Stimulated activated CD4-positive, alpha-beta T cell treated with anti-CD3 and anti-CD28 coated beads, Interleukin-4, amount 100 ng/mL, for 24 hours (primary cell): ENCODE measurements around the gene GLRX3.

Experiments used
- DNase-seq: peaks from one replicate; pipeline ENCODE4 v3.0.0-alpha.2; 2020

Gene GLRX3

DNA sequence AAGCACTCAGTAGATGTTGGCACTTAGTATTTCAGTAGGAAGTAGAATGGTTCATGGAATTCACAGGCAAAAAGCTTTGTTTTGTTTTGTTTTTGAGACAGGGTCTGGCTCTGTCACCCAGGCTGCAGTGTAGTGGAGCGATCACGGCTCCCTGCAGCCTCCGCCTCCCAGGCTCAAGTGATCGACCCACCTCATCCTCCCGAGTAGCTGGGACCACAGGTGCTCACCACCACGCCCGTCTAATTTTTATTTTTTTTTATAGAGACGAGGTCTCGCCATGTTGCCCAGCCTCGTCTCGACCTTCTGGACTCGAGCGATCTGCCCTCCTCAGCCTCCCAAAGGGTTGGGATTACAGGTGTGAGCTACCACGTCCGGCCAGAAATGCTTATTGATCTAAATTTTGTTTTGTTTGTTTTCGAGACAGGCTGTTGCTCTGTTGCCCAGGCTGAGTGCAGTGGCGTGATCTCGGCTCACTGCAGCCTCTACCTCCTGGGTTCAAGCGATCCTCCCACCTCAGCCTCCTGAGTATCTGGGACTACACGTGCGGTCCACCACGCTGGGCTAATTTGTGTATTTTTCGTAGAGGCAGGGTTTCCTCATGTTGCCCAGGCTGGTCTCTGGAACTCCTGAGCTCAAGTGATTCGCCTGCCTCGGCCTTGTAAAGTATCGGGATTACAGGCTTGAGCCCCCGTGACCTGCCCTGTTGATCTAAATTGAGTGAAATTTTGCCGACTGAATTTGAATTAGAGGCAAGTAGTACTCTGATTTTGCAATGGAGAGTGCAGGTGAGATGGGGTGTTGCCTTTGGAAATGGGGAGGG is 1.7 kb downstream of the GLRX3 start:
- no peak for DNase-seq

DNA sequence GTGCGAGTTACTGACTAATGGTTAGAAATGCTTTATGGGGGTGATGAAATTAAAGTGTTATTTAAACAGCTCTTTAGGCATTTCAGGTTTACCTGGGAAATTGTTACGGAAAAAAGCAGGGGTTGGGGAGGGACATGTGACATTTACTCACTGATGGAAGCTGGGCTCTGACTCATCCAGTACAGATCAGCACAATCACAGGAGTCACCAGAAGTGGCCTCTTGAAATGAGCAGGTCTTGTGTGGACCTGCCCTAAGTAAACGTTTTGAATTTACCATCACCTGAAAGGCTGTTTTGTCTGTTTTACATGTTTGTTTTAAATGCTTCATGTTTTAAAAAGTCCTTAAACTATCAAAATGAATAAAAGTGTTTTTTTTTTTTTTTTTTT is 2.3 kb downstream of the GLRX3 start:
- DNase-seq = peak; percentile 27

DNA sequence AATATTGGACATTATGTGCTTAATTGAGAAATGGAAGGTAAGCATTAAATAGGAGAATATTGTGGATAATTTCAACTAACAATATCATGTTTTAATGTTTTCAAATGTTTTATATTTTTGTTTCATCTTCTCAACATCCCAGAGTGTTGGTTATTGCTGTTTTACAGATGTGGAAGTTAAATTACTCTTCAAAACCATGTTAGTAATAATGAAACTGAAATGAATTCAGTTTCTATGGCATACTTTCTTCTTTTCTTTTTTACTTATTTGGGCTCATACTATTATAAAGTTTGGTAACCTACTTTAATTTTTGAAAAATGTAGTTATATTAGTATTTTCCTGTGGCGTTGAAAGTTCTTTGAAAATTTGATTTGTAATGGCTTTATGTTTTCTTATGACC is 4.2 kb downstream of the GLRX3 start:
- DNase-seq = no peak

DNA sequence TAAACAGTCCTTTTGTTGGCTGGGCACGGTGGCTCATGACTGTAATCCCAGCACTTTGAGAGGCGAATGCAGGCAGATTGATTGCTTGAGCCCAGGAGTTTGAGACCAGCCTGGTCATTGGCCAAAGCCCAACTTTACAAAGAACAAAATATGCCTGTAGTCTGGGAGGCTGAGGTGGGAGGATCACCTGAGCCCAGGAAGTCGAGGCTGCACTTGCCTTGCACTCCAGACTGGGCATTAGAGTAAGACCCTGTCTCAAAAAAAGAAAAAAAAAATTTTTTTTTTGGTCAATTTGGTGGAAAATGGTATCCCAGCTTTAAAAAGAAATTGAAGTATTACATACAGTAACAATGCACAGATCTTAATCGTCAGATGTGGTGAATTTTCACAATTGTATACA is 4.8 kb downstream of the GLRX3 start:
- no peak for DNase-seq

DNA sequence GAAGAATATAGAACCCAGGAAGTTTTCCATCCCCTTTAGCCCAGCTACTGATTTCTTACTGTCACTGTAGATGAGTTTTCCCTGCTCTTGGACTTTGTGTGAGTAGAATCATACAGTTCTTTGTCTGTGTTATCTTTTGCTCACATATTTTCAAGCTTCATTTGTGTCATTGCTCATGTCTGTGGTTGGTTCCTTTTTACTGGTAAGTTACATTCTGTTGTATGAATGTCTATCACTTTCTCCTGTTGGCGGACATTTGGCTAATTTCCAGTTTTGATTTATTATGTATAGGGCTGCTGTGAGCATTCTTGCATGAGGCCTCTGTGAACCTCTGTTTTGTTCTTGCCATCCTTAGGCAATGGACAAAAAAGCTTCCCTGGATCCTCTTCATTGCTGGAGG is 5.3 kb downstream of the GLRX3 start:
- no peak for DNase-seq

DNA sequence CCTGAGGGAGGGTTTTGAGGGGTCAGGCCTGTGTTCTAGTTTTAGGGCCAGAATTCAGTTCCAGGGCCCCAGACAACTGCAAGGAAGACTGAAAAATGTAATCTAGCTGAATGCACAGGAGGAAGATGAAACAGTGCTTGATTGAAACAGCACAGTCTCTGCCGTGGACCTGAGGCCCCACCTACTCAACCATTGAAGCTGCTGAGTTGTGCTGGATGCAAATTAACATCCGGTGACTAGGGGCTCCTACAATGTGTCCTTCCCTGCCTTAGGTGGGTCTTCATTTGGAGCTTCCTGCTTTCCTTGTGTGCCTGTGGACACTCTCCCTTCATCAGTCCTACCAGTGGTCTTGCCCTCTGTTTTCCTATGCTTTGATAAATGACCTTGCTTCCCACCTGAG is 5.7 kb downstream of the GLRX3 start:
- DNase-seq = no peak

DNA sequence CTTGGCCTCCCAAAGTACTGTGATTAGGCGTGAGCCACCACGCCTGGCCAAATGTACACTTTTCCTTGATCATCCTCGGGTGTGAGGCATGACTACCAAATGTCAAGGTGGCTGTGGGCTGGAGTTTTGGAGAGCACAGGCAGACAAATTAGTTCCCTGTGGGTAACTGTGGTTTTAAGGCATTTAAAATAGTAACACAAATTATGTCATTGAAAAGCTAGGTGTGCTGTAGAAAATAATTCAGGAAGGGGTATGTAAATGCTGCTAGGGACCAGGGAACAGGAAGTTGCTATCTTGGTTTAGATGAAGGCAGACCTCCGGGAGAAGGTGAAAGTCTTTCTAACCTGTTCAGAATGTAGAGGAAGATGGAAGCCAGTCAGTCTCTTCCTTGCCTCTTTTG is 9.9 kb downstream of the GLRX3 start:
- DNase-seq = no peak

DNA sequence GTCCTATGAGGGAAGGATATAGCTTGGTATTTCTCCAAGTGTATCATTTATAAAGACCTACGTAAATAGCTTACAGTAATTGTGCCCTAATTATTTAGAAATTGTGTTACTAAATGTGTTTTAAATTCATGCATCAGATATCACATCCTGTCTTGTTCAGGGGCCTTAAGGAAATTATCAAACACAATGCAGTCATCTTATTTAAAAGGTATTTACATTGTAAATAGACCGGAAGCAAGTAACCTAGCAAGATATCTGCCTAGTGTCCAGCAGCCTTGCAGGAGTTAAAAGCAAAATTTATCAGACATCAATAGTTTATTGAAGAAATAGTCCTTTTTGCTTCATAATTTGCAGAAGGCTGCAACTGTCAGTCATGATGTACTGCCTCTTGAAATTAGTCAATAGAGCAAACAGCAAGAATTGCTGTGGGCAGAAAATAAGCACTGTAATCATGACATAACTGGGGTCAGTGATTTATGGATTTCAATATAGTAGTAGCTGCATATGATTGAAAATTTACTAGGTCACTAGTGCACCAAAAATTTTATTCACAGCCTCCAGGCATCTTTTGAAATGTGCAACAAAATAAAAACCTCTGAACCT is 23.1 kb downstream of the GLRX3 start:
- DNase-seq = no peak

DNA sequence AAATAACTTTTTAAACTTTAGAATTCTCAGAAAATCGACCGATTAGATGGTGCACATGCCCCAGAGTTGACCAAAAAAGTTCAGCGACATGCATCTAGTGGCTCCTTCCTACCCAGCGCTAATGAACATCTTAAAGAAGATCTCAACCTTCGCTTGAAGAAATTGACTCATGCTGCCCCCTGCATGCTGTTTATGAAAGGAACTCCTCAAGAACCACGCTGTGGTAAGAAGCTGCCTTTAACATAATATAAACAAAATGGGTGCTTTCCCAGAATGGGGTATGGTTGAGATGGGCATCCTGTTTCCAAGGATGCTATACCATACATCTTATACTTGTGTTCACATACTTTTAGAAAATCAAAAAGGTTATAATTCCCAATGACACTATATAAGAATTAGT is 24.6 kb downstream of the GLRX3 start:
- no peak for DNase-seq

DNA sequence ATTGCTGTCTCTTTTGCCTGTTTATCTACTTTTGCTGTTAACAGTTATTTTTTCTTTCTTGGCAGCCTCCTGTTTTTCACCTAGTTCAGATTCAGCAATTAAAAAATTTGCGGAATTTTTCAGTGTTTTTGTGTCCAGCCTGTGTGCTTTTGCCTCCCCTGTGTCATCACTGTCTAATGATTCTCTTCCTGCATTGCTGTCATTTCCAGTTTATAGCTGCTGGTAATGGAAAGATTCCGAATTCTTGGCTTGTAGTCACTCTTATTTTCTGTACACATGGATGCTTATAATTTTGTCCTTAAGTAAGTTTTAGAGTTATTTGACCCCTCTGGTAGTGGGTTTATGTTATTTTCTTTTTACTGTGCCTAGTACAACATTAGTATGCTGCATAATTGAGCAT is 25.1 kb downstream of the GLRX3 start:
- DNase-seq = no peak

DNA sequence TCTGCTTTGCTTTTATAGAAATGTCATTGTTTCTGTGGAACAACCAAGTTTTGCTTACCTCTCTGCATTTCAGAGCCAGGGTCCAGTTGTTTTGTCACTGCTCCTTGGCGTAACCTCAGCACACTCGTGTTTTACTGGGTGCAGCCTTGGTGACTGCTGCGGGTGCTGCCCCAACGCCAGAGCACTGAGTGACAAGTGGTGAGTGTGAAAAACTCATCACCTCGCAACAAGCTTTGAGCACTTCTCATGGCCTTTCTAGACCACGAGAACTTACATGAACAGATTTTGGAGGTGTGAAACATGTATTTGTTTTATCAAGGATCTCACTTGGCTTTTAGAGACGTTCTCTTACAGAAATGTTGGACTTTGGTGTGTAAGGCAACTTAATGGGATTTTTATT is 31.0 kb downstream of the GLRX3 start:
- DNase-seq = no peak

DNA sequence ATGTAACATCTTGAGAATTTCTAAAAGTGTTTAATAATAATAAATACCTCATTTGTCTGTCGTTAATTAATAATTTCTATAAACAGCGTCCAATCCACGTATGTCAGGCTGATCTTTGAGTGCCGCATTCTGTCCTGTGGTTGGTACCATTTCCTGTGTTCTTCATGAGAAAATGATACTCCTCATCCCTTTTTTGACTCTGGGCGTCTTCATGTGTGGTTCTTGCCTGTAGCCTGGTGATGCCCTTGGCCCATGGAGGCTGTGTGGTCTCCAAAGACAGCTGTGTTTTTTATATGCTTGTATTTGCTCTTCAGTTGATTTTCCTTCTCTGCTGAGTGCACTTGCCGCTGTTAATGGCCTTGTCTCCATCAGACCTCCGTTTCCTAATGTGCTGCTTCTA is 31.5 kb downstream of the GLRX3 start:
- no peak for DNase-seq

DNA sequence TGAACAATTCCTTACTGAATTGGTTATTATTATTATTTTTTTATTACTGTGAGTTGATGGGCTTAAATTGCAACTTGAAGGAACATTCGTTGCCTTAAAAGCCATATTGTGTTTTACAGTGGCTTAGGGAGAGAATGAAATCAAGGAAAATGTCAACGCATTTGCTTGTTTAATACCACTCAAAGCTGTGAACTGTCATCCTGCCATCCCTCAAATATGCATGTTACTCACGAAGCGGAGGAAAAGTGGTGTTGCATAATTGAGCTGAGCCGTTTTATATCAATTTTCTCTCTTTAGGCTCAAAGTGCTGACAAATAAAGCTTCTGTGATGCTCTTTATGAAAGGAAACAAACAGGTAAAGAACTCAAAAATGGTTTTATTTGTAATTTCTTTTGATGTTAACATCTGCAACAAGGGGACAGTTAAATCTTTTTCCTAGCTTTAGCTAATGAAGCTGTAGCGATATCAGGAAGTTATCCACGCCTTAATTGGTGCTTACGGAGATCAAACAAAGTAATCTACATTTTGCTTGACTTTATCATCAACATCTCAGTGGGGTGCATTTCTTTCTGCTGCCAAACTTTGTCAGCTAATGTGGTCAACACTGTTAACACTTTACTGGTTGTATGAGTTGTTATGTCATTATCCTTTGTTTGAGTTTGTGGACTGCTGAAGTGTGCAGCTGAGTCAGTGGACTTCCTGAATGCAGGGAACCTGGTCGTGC is 33.1 kb downstream of the GLRX3 start:
- no peak for DNase-seq

DNA sequence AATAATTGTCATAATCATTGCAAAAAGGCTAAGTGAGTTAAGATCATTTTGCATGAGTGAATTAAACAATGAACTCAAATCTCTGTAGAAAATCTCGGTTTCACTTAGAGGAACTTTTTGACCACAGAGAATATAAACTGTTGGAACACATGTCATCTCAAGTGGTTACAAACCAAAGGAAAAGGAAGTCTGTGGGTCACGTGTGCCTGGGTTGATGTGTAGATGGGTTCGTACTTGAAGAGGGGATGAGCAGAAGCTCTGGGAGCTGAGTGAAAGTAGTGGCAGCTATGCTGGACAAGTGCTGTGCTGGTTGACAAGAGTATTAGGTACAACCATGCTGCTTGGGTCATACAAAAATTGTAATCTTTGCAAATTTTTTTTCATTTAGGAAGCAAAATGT is 35.0 kb downstream of the GLRX3 start:
- DNase-seq = no peak

DNA sequence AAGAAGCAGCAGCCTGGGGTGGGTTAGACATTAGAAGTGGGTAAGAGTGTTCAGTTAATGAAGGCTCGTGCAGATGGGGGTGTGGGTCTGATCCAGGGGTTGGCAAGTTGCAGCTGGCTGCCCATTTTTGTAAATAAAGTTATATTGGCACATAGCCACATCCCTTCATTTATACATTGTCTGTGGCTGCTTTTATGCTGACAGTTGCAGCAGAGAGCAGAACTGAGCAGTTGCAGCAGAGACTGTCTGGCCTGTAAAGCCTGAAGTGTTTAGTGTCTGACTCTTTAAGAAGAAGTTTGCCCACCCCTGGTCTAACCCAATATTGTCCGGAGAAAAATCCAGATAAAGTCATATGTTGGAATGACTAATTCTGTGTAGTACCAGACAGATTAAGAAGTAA is 38.1 kb downstream of the GLRX3 start:
- DNase-seq = no peak

DNA sequence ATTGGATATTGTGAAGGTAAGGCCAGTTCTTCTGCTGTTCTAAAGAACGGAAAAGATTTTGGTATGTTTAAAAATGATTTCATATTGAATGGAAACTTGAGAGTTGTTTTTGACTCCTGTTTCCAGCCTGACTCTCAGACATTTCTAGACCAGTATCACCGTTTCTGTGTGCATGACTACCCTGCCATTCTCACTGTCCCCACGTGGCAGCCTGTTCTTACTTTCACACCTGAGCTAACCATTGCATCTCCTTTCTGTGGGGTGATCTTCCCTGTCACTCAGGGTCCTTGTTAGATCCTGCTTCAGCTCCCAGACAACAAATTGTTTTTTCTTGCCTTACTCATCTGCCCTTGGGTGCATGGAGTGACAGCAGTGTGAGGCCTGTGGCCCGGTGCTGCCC is 38.9 kb downstream of the GLRX3 start:
- no peak for DNase-seq

DNA sequence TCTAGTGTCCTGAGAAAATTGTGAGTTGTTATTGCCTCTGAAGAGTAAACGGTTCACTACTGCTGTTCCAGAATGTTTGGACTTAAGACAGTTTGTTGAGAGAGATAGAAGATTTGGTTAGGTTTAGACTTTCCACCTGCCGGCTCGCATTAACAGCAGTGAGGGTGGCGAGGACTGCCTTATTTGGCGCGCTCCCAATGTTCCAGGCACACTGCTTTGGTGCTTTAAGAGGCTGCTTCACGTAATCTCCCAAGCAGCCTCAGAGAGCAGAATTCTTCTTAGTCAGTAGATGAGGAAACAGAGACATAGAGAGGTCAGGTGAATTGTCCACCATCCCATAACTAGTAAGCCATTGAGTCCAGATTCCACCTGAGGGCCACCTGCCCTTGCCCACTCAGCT is 41.1 kb downstream of the GLRX3 start:
- DNase-seq = no peak

DNA sequence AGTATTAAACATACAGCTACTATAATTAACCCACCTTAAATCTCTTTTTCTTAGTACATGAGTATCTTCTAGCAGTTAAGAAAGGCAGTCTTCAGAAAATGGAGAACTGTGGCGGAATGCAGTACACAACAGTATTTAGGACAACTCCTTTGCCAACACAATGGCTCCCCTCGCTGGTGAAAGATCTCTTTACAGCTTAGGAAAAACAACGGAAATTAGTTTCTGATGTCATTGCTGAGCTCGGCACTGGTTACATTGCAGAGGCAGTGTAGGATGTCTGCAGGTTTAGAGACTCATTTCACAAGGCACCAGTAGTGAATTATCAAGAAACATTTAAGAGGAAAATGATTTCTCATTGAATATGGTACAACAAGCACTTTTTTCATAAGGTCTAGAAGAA is 43.4 kb downstream of the GLRX3 start:
- DNase-seq = peak; percentile 43

DNA sequence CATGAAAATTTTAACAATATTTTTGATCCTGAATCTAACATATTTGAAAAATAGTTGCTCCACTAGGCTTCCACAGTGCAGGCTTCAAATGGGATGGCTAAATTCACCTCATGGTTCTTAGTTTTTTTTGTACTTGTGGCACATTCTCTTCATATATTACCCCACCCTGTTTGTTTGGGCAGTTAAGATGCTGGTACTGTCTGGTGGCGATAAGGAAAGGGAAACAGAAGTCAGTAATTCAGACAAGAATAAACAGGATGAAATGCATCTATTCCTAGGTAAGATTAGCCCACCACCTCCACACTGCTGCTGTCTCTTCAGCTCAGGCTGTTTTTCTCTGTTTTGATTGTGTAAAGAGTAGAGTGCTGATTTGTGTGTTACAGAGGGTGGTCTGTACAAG is 44.2 kb downstream of the GLRX3 start:
- DNase-seq = no peak

DNA sequence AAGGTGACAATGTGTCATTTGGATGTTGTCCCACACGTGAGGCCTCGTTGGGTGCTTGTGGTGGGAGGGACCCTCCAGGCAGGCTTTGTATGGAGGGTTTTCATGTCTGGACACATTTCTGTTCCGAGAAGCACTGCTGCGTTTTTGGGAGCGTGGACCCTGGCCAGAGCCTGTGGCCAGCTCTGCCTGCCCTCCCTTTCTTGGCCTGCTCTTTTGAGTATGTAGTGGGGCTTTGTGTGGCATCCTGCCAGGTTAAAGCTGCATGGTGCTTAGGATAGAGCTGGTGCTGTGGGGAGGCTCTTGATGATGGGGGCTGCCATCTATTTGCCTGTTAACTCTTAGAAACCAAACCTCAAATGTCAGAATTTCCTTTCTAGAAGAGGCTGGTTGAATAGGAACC is 45.7 kb downstream of the GLRX3 start:
- DNase-seq = no peak

DNA sequence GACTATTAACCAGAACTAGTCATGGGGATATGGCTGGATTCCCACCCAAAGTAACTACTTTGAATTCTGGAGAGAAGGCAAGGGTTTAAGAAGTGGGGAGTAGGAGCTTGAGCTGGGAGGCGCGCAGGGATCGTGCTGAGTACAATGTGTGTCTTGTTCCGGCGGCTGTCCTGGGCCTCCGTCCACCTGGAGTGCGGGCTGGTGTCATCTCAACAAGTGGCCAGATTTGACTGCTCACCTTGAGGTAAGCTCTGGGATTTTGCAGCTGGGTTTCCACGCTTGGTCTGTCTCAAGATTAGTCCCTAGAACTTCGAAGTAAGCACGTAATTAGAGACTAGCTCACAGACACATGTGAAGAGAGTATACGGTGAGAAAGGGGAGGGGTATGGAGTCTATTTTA is 49.4 kb downstream of the GLRX3 start:
- no peak for DNase-seq

DNA sequence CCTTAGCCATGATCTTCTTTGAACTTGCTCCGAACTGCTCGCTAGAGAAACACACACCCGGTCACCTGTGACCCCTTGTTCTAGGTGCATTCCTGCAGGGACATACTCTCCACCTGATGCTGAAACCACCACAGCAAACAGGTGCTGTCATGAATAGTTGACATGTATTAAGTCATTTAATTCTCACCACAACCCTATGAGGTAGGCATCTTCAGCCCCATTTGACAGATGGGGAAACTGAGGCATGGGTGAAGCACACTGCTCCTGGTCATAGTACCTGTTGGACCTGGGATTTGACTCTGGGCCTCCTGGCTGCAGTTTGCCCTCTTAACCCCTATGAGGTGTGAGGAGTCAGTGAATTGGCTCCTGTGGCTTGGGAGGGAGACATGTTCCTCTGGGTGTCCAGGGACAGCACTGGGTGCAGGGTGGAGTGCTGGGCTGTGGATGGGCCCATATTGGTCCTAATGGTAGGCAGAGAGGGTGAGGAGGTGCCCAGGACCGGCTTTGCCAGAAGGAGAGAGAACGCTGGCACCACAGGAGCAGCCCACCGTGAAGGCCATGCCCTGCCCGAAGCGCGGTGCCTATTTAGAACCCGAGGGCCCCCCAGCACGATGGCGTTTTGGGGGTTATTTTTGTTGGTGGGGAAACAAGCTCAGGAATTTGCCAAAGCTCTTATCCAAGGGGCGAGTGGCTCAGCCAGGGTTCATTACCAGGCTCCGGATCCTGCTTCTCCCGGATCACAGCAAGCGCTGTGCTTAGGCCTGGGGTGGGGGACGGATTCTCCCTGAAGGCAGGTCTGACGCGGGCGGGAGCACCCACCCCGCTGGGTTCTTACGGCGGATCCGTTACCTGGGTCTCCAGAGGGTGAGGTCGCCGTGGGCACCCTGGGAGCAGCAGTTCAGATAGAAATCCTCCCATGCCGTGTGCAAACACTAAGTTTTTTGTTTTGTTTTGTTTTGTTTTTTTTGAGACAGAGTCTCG is 52.3 kb downstream of the GLRX3 start:
- DNase-seq = no peak

DNA sequence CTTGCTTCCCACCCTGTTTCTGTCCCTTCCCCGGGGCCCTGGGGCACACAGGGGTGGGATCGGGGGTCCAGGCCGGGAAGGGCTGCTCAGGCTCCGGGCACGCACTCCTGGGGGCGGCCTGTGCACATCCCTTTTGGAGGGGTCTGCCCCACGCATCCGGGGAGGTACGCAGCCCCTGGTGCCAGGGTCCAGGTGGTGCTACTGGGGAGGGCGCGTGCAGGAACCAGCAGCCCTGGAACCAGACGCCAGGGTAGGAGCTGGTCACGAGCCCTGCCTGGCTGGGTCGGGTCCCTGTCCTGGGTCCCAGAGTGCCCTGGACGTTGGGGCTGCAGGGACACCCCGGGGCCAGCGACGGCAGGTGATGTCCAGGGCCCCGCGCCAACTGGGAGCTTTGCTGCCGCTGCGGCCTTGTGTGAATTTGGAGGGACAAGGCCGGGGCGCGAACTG is 53.4 kb downstream of the GLRX3 start:
- DNase-seq = no peak
